Cardiac fibroblast (primary cell): ENCODE data around the gene MTHFD2.

ENCODE experiments used
- DNase-seq, 2 donors: peaks; one replicate each; pipeline versions ENCODE4 v3.0.0 to v3.0.0-alpha.2; 2010; ENCODE audit warnings: low read depth in 2 of 2
- H3K4me3 ChIP-seq, 2 donors: replicated peaks in 1 of 2; 1 replicate in 1 of 2; 2 replicates in 1 of 2; pipeline ENCODE4 v1.5.1; 2011; ENCODE audit warnings: low read depth in 2 of 2, low read length in 2 of 2, mild to moderate bottlenecking in 2 of 2, moderate library complexity in 1 of 2
- CTCF ChIP-seq: IDR thresholded peaks from one replicate; pipeline ENCODE4 v1.5.1; 2011; ENCODE audit warnings: low read depth, mild to moderate bottlenecking, low read length, inconsistent platforms

MTHFD2 gene

GRCh38 chr2:74267068-74267467 is 68.7 kb downstream of the MTHFD2 start:
- no peak for TF ChIP-seq CTCF
- H3K4me3 ChIP-seq: no peak overlapping the region
- DNase-seq: no peak
